Measurements from ENCODE around the gene EID2.

The EID2 gene, protein sequence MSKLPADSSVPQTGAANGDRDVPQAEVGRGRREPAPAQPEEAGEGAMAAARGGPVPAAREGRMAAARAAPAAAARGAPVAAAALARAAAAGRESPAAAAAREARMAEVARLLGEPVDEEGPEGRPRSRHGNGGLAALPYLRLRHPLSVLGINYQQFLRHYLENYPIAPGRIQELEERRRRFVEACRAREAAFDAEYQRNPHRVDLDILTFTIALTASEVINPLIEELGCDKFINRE

DNA sequence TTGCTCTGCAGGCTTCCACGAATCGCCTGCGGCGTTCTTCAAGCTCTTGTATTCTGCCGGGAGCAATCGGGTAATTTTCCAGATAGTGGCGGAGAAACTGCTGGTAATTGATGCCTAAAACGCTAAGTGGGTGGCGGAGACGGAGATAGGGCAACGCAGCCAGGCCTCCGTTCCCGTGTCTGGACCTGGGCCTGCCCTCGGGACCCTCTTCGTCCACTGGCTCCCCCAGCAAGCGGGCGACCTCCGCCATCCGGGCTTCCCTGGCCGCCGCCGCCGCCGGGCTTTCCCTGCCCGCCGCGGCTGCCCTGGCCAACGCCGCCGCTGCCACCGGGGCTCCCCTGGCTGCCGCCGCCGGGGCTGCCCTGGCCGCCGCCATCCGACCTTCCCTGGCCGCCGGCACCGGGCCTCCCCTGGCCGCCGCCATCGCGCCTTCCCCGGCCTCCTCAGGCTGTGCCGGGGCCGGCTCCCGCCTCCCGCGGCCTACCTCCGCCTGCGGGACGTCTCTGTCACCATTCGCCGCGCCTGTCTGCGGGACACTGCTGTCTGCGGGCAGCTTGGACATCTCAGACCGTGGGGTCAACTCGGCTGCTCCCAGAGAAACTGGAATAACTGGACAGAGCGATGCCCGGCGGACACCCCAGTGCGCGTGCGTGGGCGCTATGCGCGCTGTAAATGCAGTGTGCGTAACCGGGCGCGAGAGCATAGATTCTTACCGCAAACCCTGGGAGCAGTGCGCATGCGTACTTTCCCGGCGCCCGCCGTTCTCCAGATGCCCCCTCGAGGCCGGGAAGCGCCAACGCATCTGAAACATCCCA is at the start of gene EID2:
Gene EID2, minus strand, starts transcription at position 644 of the 815 bp plus-strand sequence. Its CDS starts 82 bp downstream, at position 562.
- H3K4me3 ChIP-seq (replicated peaks in 1 of 2; ENCODE audit: low read depth in 2 of 2, low read length in 2 of 2), result peak within 1 kb of the TSS; percentile 58 to 94
- TF ChIP-seq, protein P1, sequence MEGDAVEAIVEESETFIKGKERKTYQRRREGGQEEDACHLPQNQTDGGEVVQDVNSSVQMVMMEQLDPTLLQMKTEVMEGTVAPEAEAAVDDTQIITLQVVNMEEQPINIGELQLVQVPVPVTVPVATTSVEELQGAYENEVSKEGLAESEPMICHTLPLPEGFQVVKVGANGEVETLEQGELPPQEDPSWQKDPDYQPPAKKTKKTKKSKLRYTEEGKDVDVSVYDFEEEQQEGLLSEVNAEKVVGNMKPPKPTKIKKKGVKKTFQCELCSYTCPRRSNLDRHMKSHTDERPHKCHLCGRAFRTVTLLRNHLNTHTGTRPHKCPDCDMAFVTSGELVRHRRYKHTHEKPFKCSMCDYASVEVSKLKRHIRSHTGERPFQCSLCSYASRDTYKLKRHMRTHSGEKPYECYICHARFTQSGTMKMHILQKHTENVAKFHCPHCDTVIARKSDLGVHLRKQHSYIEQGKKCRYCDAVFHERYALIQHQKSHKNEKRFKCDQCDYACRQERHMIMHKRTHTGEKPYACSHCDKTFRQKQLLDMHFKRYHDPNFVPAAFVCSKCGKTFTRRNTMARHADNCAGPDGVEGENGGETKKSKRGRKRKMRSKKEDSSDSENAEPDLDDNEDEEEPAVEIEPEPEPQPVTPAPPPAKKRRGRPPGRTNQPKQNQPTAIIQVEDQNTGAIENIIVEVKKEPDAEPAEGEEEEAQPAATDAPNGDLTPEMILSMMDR (IDR thresholded peaks at IDR 0.05; ENCODE audit: low read depth, low read length), result peak; percentile 84
- DNase-seq (ENCODE audit: low read depth in 2 of 2), result peak; percentile 95 to 97

DNA sequence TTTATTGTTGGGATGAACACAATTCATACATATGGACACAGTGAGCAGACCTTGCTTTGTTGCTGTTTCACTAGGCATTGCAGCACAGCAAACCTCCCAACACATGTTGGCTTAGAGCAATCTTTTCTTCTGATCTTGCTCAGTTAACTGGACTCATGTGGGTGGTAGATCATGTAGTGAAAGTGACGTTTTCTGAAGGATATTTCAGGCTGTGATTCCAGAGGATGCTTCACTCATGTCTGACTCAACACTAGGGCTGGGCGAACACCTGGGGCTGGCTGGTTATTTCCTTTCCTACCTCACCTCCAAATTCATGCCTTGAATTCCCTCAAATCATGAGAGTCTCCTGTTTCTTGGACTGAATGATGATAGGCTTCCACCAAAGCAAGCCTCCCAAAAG is 48.1 kb upstream of the EID2 start:
- H3K4me3 ChIP-seq (replicated peaks in 1 of 2; ENCODE audit: low read depth in 2 of 2, low read length in 2 of 2), result no peak overlapping the region
- TF ChIP-seq, protein P1 (IDR thresholded peaks at IDR 0.05; ENCODE audit: low read depth, low read length), result no peak
- DNase-seq (ENCODE audit: low read depth in 2 of 2), result no peak

DNA sequence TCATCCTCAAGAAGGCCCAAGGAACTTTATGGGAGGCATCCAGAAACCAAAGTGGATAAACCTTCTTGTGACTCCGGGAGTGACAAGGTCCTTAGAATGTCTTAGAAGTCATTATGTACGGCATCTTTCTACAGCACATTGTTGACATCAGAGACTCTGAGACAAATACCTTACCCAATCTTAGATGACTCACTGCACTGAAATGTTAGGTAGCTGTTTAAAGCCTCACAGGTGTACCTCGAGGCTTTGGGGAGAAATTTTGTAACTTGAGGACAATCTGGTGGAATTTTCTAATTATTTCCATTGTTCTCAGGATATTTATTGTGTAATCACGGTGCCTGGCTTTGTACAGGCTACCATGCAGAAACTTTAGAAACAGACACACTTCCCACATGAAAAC is 47.5 kb upstream of the EID2 start:
- no peak overlapping the region for H3K4me3 ChIP-seq (replicated peaks in 1 of 2; ENCODE audit: low read depth in 2 of 2, low read length in 2 of 2)
- TF ChIP-seq, protein P1 (IDR thresholded peaks at IDR 0.05; ENCODE audit: low read depth, low read length), result no peak
- DNase-seq (ENCODE audit: low read depth in 2 of 2), result no peak

DNA sequence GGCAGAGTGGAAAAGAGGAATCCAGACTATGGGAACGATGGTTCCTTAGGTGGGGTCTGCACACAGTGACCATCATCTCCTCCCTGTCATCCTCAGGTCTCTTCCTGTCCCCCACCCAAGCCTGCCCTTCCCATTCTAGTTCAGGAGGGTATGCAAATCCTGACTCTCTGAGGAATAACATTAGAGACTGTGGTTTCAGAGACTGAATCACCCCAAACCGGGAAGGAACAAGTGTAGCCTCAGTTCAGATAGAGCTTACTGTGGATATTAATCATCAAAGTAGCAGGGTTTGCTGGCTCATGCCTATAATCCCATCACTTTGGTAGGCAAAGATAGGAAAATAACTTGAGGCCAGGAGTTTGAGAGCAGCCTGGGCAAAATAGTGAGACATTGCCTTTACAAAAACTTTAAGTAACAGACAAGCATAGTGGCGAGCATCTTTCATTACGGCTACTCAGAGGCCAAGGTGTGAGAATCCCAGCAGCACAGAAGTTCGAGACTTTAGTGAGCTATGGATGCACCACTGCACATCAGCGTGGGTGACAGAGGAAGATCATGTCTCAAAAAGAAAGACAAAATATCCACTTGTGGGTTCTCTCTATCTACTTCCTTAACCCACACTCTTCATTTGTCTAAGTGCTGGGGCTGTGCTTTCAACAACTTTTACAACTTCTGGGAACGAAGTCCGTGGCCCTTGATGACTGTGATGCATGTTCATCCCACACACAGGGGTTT is 43.1 kb upstream of the EID2 start:
- TF ChIP-seq, protein P1 (IDR thresholded peaks at IDR 0.05; ENCODE audit: low read depth, low read length), result no peak

DNA sequence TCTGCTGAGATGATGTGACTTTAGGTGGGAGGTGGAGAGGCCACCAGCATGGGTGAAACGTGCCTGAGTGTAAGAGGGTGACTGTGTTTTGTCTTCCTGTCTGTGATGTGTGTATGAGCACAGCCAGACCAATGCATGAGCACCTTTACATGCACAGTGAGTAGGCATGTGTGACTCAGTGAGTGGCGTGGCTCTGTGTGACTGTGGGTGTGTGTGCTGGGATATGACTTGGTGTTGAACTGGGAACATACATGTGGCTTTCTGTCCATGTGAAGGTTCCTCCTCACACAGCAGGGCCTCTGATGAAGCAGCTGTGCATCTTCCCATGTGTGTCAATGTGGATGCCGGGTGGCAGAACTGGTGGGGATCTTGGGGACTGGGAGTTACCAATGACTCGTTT is 42.5 kb upstream of the EID2 start:
- H3K4me3 ChIP-seq (replicated peaks in 1 of 2; ENCODE audit: low read depth in 2 of 2, low read length in 2 of 2), result no peak overlapping the region
- no peak for DNase-seq (ENCODE audit: low read depth in 2 of 2)
- TF ChIP-seq, protein P1 (IDR thresholded peaks at IDR 0.05; ENCODE audit: low read depth, low read length), result no peak

More for the DNA sequence above, 43.1 kb upstream of the EID2 start:
- H3K4me3 ChIP-seq (replicated peaks in 1 of 2; ENCODE audit: low read depth in 2 of 2, low read length in 2 of 2), result no peak overlapping the region
- no peak for DNase-seq (ENCODE audit: low read depth in 2 of 2)

DNA sequence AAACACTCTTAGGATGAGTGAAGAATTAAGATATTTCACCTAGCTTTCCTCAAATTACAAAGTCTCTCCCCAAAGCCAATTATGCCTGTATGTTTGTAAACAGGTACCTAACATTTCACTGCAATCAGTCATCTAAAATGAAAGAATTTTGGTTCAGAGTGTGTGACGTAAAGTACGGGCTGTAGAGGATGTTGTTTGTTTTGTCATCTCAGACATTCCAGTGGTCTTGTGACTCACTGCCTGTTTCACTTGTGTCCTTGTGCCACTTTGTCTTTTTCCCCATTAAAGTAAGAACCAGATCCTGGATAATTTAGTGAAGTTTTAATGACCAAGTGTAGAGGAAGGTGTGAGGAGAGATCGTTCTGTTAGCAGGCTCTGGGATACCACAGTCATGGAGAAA is 28.6 kb upstream of the EID2 start:
- peak in 1 of 2 donors; percentile 69 for DNase-seq (ENCODE audit: low read depth in 2 of 2)
- TF ChIP-seq, protein P1 (IDR thresholded peaks at IDR 0.05; ENCODE audit: low read depth, low read length), result no peak
- no peak overlapping the region for H3K4me3 ChIP-seq (replicated peaks in 1 of 2; ENCODE audit: low read depth in 2 of 2, low read length in 2 of 2)
